Measurements from ENCODE around the gene TWIST1.

Gene TWIST1

GRCh38 chr7:19112274-19113001 is 5.0 kb downstream of the TWIST1 start:
- FAIRE-seq: no peak

GRCh38 chr7:19111474-19112273 is 5.8 kb downstream of the TWIST1 start:
- FAIRE-seq: no peak

DNA sequence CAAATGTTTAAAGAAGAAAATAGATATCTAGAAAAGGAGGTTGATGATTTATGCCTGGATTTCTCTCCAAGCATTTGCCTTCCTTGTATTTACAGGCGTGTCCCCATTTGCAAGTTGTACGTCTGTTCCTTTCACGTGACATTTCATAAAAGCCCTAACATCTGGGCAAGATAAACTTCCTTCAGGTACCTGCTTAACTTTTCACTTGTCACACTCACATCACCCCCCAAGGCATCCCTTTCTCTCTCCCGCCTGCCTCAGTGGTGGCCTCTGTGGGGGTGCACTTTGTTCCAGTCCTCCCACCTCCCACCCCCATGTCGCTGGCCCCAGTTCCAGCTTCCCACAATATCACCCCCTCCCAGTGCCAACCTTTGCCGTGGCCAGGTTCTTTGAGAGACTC is 6.7 kb downstream of the TWIST1 start:
- no peak for FAIRE-seq

GRCh38 chr7:19110026-19110730 is 7.3 kb downstream of the TWIST1 start:
- FAIRE-seq: no peak

GRCh38 chr7:19109000-19109946 is 8.2 kb downstream of the TWIST1 start:
- FAIRE-seq: no peak

GRCh38 chr7:19107356-19108146 is 9.9 kb downstream of the TWIST1 start:
- FAIRE-seq: no peak

GRCh38 chr7:19107081-19107355 is 10.4 kb downstream of the TWIST1 start:
- FAIRE-seq: no peak

GRCh38 chr7:19106241-19107080 is 11.0 kb downstream of the TWIST1 start:
- FAIRE-seq: no peak

DNA sequence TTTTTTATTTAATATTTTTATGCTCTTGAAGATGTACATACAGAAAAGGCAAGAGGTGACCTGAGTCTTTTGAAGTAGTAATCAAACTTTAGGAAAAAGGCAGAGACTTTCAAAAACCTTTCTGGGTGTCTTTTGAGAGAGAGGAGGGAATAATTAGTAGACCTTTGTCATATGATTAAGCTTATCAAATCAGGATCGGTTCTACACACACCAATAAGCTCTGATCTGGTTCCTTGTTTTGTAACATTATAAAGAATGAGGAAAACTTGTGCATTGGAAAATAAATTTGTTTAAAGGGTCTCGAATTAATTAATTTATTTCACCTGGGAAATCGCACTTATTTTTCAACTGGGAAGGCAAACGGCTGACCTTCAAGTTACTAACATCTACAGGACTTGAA is 11.9 kb downstream of the TWIST1 start:
- FAIRE-seq: no peak

- no peak for FAIRE-seq
Measured at GRCh38 chr7:19104811-19105210, 12.6 kb downstream of the TWIST1 start.

GRCh38 chr7:19102884-19103283 is 14.6 kb downstream of the TWIST1 start:
- FAIRE-seq: no peak

- FAIRE-seq: no peak
Measured at GRCh38 chr7:19101909-19102308, 15.5 kb downstream of the TWIST1 start.

GRCh38 chr7:19101472-19101871 is 16.0 kb downstream of the TWIST1 start:
- no peak for FAIRE-seq

GRCh38 chr7:19099924-19100323 is 17.5 kb downstream of the TWIST1 start:
- no peak for FAIRE-seq

DNA sequence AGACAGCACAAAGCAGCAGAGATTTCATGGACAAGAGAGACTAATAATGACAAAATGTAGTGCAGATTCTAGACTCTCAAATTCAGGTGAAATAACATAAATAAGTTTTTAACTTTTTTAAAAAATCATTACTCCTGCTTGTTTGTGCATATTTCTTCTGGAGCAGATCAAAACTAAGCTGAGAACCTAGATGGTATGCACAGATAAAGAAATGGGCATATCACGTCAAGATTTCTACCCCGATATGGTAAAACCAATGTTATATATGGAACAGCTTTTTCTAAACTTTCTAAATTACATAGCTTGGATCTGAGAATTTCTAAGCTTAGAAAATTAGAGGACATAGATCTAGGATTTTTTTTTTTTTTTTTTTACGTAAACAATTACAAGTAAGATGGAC is 18.2 kb downstream of the TWIST1 start:
- FAIRE-seq: no peak

- no peak for FAIRE-seq
Measured at GRCh38 chr7:19098510-19098909, 18.9 kb downstream of the TWIST1 start.

DNA sequence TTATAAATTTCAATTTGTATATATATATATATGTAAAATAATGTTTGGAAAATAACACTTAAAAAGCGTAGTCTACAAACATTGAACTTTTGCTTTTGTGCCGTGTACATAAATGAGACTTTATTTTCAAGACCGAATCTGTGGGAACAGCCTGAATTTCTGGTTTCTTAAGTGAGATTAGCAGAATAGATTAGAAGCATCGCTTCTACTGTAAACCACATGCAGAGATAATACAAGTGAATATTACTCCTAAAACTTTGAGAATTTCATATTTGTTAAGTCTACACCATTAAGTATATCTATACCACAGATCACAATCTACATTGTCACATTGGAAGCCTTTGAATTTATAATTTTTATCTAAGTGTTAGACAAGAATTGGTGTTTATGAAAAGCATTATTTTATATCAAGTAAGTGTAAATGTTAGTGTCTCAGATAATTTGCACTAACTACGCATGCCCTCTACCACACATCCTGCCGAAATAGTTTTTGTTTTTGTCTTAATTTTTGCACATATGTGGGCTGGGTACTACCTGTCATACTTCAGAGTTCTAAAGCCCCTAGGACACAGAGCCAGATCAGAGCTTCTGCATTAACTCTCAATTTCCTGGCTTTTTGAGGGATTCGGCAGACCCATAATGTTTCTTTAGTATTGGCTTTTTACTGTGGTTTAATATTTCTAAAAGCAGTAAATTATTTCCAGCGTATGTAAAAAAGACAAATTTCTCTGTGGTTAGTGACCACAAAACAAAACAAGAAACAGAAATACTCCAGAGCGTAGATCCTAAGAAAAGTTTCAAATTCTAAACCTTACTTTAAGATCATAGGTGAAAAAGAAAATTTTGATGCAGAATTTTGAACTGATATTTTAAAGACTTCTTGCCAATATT is 20.0 kb downstream of the TWIST1 start:
- FAIRE-seq: no peak

DNA sequence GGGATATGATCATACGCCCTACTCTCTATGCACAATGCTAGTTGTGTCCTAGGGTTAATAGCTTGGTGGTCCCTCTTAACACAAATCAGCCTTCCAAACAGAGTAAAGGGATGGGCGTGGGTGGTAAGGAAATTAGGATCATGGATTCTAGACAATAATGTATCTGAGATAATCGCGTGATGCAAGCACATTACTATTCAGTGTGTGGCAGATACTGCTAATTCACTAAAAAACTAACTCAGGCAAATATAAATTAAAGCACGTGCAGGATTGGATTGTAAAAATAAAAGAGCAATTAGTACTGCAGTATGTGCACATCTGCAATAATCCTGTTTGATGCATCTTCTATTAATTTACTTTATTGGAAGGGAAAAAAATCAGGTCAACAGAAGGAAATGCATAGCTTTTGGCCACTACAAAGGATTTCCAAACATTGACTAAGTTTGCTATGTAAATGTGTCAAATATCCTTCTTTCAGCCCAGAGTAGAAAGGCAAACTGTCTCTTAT is 22.0 kb downstream of the TWIST1 start:
- FAIRE-seq: no peak

DNA sequence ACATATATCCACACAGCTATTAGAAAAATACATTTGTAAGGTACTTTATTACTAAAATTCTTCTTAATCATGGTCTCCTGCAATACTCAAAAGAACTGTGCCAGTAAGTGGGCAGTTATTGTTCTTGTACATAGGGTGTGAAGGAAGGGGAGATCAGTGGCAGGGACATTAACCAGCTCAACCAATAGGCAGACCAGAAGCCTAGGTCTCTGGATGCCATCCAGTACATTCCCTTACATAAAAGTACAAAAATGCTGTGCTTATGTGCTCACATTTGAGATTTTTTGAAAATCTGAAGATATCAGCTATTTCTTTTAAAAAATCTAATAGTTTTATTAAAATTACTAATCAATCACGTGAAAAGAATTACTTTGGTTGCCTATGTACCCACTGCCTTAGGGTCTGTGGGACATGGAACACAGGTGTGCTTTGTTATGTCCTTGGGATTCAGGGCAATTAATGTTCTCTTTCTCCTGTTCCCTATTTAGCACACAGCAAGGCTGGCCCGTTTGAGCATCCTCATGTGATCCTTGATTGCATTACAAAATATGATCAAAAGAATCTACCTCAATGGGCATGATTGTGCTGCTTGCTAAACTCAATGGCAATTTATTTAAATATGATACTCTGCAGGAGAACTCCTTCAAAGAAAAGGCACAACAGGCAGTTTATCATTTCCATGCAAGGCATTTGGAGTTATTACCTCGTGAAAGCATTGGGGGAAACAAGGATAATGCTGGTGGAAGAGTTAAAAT is 22.7 kb downstream of the TWIST1 start:
- FAIRE-seq: no peak

Data from islet of Langerhans (tissue), 1 donor.